Testis (tissue), 2 donors: Measurements from ENCODE around the gene KLC1.

Experiments
- POLR2A ChIP-seq: fragments of 450-650 bp; IDR thresholded peaks from one replicate; pipeline ENCODE4 v1.6.1; 2017; ENCODE audit warnings: antibody characterized with exemption, mild to moderate bottlenecking, moderate library complexity
- TF ChIP-seq, protein P1 (sequence below), 3 experiments: fragments of 450-650 bp in 2 of 3; fragments of 200-600 bp in 1 of 3; sonication (generic) in 1 of 3; IDR thresholded peaks; one replicate each; pipeline ENCODE4 v1.5.1; 2016 to 2019; ENCODE audit warnings: antibody characterized with exemption in 3 of 3, mild to moderate bottlenecking in 2 of 3, moderate library complexity in 1 of 3

DNA sequence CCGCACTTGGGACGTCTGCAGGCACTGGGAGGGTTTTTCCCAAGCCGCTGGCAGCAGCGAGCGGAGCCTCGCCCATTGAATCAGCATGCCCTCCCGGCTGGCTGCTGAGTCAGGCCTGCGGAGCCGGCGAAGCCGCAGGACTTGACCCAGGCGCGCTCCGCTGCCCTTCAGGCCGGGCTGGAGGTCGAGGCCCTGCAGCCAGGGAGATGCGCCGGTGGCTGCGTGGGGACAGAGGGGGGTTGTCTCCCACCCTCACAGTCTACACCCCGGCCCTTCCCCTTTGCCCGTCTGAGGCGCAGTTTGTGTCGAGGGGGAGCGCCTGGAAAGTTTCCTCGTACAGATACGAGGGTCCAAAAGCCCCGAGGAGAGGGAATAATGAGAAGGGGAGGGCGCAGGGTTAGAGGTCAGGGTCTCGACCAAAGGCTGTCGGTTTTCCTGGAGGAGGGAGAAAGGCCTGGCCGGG lies 759 bp upstream of the KLC1 start:
- TF ChIP-seq, protein P1, sequence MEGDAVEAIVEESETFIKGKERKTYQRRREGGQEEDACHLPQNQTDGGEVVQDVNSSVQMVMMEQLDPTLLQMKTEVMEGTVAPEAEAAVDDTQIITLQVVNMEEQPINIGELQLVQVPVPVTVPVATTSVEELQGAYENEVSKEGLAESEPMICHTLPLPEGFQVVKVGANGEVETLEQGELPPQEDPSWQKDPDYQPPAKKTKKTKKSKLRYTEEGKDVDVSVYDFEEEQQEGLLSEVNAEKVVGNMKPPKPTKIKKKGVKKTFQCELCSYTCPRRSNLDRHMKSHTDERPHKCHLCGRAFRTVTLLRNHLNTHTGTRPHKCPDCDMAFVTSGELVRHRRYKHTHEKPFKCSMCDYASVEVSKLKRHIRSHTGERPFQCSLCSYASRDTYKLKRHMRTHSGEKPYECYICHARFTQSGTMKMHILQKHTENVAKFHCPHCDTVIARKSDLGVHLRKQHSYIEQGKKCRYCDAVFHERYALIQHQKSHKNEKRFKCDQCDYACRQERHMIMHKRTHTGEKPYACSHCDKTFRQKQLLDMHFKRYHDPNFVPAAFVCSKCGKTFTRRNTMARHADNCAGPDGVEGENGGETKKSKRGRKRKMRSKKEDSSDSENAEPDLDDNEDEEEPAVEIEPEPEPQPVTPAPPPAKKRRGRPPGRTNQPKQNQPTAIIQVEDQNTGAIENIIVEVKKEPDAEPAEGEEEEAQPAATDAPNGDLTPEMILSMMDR (IDR thresholded peaks at IDR 0.05) = no peak
- no peak for TF ChIP-seq POLR2A
